HG03025 (cell line): Measurements from ENCODE around the gene BLTP3B.

Experiments used
- ATAC-seq: cut with Tn5 transposase; IDR thresholded peaks from one replicate; pipeline ENCODE4 v1.9.1; 2021; ENCODE audit warnings: mild to moderate bottlenecking, moderate library complexity; ENCODE audit not compliant: unreplicated experiment, low FRiP score

BLTP3B gene

GRCh38 chr12:100120355-100120754, 22.3 kb downstream of the BLTP3B start:
- ATAC-seq: no peak

- no peak for ATAC-seq
These were observed 27.4 kb downstream of the BLTP3B start for GRCh38 chr12:100115291-100115690.

- ATAC-seq: no peak
These were observed 28.1 kb downstream of the BLTP3B start for GRCh38 chr12:100114574-100114973.

GRCh38 chr12:100110276-100110675, 32.4 kb downstream of the BLTP3B start:
- ATAC-seq: no peak

GRCh38 chr12:100106861-100107260, 35.8 kb downstream of the BLTP3B start:
- no peak for ATAC-seq

GRCh38 chr12:100105661-100106060, 37.0 kb downstream of the BLTP3B start:
- no peak for ATAC-seq

GRCh38 chr12:100101000-100101399, 41.7 kb downstream of the BLTP3B start:
- no peak for ATAC-seq
